NCI-H2227 (cell line): ENCODE results near the gene GPX2.
"Not testable (repeated sequence)": the region's sequence is repeated elsewhere in the genome, so short reads cannot be mapped to it uniquely, and the experiment has no call there.

ENCODE experiments used
- DNase-seq: peaks from one replicate; lab custom pipeline; 2025; ENCODE audit not compliant: unreplicated experiment; lab: John Stamatoyannopoulos, UW

Gene GPX2

DNA sequence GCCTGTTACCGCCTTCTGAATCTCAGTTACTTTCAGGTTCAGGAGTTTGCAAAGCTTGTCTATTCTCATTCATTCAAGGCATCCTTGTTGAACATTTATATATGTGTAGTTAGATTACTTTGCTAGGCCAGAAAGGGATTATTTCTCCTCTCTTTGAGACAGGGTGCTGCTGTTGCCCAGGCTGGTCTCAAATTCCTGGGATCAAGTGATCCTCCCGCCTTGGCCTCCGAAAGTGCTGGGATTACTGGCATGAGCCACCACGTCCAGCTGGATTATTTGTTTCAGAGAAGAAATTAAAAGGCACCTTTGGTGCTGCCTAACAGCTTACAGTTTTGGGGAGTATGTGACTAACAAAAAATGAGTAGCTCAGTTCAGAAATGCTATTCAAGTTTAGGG lies 27.5 kb downstream of the GPX2 start:
- DNase-seq = no peak

DNA sequence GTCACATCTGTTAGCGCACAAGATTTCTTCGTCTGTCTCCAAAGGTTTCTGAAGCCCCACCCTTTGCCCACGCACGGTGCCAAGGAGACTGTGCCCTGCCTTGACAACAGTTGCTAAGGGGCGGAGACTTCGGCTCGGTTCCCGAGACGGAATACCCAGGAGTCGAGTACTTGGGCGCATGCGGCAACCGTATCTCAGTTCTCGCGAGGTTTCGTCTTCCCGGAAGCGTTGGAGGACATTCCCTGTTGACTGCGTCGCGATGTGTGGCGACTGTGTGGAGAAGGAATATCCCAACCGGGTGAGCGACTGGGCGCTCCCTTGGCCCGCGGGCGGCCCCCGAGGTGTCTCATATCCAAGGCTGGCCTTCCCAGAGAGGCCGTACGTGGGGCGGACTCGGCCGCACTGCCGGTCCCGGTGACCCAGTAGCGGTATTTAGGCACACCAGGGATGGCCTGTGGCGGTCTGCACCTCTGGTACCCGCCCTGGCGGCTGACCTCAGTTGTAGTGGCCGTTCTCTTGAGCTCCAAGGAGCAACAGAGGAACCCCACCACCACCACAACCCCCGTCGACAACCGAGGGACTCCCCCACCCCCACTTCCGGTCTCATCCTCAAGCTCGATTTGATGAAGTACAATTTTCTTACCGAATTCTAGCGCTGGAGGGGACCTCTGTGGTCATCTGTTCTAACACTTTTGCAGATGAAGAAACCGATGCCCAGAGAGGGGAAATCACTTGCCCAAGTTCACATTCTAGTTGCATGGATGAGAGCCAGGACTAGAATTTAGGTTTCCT lies 28.1 kb downstream of the GPX2 start, which contains the start of gene CHURC1:
TSS of gene CHURC1 (plus strand) at position 219 of the 792 bp plus-strand sequence. CDS start at position 260, 41 bp downstream.
- peak; percentile 100 for DNase-seq

DNA sequence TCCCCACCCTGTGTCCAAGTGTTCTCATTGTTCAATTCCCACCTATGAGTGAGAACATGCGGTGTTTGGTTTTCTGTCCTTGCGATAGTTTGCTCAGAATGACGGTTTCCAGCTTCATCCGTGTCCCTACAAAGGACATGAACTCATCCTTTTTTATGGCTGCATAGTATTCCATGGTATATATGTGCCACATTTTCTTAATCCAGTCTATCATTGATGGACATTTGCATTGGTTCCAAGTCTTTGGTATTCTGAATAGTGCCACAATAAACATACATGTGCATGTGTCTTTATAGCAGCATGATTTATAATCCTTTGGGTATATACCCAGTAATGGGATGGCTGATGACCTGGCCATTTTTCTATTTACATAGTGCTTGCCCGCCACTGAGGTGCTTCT lies 29.1 kb downstream of the GPX2 start:
- not testable (repeated sequence) for DNase-seq

DNA sequence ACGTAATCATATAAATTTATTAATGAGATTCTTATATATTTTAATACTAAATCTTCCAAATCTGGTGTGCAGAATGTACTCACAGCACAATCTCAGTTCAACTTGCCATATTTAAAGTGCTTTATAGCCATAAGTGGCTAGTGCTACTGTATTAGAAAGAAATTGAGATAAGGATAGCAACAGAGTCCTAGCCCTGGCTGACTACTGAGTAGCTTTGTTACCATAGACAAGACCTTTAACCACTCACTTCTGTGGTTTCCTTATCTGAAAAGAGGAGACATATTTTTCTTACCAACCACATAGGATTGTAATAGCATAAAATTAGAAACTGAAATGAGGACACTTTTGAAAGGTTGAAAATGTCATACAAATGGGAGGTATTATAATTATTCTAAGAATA lies 30.3 kb downstream of the GPX2 start:
- no peak for DNase-seq

DNA sequence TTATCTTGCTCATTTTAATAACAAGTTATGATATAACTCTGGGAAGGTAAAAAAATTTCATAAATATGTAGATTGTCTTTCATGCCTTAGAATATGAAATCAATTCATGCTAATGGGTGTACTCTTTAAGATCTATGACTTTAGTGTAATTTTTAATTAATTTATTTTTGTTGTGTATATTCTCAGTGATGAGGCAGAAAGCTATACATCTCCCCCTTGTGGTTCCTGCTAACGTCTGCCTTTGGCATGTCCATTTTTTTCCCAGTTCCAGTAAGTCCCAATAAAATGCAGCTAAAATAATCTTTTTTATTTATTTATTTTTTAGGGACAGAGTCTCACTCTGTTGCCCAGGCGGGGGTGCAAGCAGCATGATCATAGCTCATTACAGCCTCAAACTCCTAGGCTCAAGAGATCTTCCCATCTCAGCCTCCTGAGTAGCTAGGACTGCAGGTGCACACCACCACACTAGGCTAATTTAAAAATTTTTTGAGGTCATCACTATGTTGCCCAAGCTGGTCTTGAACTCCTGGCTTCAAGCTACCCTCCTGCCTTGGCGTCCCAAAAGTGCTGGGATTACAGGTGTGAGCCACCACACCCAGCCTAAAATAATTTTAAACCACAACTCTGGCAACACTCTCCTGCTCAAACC lies 31.6 kb downstream of the GPX2 start:
- peak; percentile 17 for DNase-seq

DNA sequence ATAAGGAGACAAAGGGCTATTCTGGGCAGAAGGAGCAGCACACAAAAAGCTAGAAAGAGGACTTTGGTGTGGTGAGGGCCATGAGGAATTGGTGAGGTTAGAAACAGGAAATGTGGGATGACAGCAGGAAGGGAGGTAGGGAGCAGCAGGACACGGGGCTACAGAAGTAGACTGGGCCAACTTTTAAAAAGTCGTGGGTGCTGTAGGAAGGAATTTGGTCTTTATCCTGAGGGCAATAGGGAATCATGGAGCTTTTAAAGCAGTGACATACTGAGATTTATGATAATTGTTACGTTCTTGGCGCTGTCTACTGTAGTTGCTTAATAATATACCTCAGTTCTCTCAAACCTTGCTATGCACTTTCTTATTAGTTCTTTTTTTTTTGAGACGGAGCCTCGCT lies 36.5 kb downstream of the GPX2 start:
- DNase-seq = no peak

DNA sequence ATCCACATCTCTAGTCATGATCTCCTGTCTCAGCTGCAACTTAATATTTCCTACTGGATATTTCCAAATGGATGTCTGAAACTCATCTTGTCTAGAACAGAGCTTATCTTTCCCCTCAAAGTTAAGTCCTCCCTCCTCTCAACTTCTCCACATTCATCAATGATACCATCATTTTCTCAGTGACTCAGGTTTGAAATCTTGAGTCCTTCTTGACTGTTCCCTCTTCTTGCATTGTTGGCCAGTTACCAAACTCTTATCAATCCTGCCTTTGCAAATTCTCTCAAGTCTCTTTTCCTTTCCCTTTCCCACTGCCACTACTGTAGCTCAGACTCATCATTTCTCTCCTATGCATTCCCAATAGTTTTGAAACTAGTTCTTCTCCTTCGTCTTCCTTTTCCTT lies 42.6 kb downstream of the GPX2 start:
- DNase-seq = no peak

DNA sequence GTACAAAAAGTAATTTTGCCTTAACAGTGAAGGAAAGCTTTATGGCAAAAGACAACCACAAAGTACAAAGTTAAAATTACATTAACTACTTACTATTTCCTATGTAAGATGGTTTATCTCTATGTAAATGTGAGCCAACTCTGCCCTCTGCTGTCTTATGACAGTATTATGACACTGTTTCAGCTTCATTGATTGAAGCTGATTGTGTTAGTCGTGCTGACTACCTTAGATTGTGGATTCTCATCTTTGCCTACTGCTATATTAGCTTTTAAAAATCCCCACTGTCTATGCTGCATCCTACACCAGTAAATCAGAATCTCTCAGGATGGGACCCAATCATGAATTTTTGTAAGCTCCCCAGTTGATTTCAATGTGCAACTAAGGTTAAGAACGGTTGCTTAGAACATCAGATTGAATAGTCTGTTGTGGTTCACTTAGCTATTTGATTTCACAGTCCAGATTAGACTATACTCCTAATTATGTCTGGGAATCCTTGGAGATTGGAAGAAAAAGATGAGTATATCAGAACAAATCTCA lies 50.6 kb downstream of the GPX2 start:
- DNase-seq = peak; percentile 62

DNA sequence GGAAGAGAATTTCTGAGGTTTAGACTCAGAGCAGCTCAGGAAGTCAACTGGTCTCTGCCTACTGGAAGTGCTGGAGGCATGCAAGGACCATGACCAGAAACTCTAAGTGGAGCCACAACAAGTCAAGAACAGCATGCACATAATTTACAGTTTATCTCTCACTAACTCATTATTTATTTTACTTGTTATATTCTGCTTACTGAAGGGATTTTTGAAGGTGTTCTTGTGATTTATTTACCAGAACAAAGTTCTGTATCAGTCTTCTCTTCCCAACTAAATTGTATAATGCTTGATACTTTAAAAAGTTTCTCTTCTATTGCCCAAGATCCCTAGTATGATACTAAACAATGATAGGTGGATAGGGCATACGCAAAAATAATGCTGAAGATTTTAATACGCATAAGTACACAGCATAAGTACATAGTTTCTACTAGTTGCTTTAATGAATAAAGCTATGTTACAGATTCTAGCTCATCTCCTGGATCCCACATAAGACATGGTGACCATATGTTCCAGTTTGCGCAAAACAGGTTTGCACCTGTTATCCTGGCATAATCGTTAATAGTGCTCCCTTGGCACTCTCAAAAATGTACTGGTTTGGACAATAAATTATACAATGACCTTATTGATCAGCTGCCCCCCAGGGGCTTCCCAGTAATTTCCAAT lies 51.2 kb downstream of the GPX2 start:
- DNase-seq = no peak

DNA sequence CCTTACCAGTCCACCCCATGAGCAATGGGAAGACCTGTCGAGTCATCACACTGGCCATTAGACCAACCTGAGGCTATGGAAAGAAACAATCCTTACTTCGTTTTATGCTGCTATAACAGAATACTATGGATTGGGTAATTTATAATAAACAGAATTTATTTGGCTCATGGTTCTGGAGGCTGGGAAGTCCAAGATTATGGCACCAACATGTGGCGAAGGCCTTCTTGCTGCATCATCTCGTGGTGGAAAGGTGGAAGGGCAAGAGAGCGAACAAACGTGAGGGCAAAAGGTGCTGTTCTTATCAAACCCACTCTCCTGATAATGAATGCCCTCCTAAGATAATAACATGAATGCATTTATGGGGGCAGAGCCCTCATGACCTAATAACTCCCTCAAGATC lies 53.2 kb downstream of the GPX2 start:
- DNase-seq = no peak
